Measurements from ENCODE around the gene NLGN3. TPM values are rescaled to one million over a fixed set of nuclear protein-coding genes. Genes with fewer than 3 reads are reported as not detected.

Gene NLGN3
- total and polyA plus RNA-seq, 2 donors, result 0.19 to 1.5 TPM

DNA sequence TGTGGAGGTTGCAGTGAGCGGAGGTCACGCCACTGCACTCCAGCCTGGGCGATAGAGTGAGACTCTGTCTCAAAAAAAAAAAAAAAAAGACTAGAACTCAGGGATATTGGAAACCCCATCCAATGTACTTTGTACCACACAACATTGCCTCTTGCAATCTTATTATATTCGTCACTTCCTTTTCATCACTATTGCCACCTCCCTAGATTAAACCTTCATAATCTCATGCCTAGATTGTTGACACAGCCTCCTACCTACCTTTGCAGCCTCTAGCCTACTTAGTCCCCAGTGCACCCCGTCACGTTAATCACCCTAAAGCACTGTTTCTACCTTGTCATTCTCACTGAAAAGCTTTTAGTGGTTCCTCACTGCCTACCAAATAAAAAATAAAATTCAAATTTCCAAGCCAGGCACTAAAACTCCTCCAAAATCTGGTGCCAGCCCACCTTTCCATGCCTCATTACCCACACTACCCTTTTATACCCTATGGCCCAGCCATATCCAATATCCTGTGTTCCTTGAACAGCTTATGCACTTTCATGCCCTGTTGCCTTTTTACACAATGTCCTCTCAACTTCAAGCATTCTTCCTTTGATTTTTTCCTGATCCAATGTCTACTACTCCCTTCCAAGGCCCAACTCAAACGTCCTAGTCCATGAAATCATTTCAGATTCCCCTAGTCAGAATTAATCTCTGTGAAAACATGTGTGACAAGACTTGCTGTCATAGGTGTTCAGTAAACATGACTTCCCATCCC lies 54.8 kb downstream of the NLGN3 start:
- H3K4me1 ChIP-seq (ENCODE audit: control insufficient read depth in 2 of 2, insufficient read depth in 2 of 2, low read length in 2 of 2), result peaks cover 2 to 3% of the 10 kb centered on the region in 2 donors
- no peaks in the 10 kb centered on the region for H3K27me3 ChIP-seq (ENCODE audit: control insufficient read depth in 2 of 2, insufficient read depth in 1 of 2, low read length in 1 of 2)
- WGBS, result 96% methylated on average over 7 of the region's 7 CpGs
- H3K9me3 ChIP-seq (ENCODE audit: control insufficient read depth in 2 of 2, insufficient read depth in 1 of 2, low read length in 1 of 2), result no peaks in the 10 kb centered on the region
- no peak for DNase-seq (ENCODE audit: low read depth in 6 of 9, low spot score in 9 of 9)
- no peak overlapping the region for H3K27ac ChIP-seq (ENCODE audit: low read depth in 1 of 2, low read length in 1 of 2)
- no peaks in the 10 kb centered on the region for H3K36me3 ChIP-seq (ENCODE audit: control insufficient read depth in 2 of 2, insufficient read depth in 2 of 2, low read length in 1 of 2)
- no peak overlapping the region for H3K4me3 ChIP-seq (ENCODE audit: low read length in 2 of 2)

DNA sequence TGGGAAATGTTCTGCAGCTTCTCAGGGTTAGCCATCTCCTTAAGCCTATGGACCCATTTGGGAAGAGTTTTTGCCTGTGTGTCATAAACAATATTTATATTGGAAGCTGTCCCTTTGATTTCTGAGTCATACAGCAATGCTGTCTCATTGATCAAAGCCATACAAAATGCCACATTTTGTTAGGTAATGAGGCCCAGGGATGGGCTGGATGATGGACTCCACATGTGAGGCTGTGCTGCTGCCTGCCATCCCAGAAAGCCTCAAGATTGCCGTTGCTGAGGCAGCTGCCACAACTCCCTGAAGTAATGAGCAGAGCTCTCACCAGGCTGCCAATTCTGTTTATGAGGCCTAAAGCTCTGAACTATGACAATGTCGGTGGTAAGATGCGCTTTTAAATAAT lies 66.2 kb downstream of the NLGN3 start:
- H3K4me1 ChIP-seq (ENCODE audit: control insufficient read depth in 2 of 2, insufficient read depth in 2 of 2, low read length in 2 of 2), result no peaks in the 10 kb centered on the region
- no peaks in the 10 kb centered on the region for H3K27me3 ChIP-seq (ENCODE audit: control insufficient read depth in 2 of 2, insufficient read depth in 1 of 2, low read length in 1 of 2)
- no peak overlapping the region for H3K4me3 ChIP-seq (ENCODE audit: low read length in 2 of 2)
- H3K36me3 ChIP-seq (ENCODE audit: control insufficient read depth in 2 of 2, insufficient read depth in 2 of 2, low read length in 1 of 2), result no peaks in the 10 kb centered on the region
- 93% methylated on average over 3 of the region's 3 CpGs for WGBS
- no peak overlapping the region for H3K27ac ChIP-seq (ENCODE audit: low read depth in 1 of 2, low read length in 1 of 2)
- no peaks in the 10 kb centered on the region for H3K9me3 ChIP-seq (ENCODE audit: control insufficient read depth in 2 of 2, insufficient read depth in 1 of 2, low read length in 1 of 2)
- DNase-seq (ENCODE audit: low read depth in 6 of 9, low spot score in 9 of 9), result no peak

DNA sequence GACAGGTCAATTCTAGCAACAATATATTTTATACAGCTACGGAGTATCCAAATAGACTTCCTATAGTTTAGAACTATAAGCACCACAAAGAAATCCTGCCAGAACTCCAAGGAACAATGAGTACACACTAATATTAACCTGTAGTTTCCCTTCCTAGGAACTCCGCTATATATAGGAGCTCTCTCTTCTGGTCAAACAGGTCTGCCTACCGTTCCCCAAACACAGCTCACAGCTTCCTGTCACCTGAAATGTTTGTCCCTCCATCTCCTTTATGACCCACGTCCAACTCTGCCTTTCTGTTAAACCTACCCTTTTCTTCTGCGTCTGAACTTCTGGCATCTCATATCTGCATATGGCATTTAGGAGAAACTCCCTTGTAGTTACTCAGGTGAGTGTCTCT lies 67.9 kb downstream of the NLGN3 start:
- Histone ChIP-seq H3K4me3 (ENCODE audit: low read length in 2 of 2) (no peak overlapping the region), H3K27me3 (ENCODE audit: control insufficient read depth in 2 of 2, insufficient read depth in 1 of 2, low read length in 1 of 2) (no peaks in the 10 kb centered on the region), H3K9me3 (ENCODE audit: control insufficient read depth in 2 of 2, insufficient read depth in 1 of 2, low read length in 1 of 2) (no peaks in the 10 kb centered on the region), H3K4me1 (ENCODE audit: control insufficient read depth in 2 of 2, insufficient read depth in 2 of 2, low read length in 2 of 2) (peaks cover 0 to 7% of the 10 kb centered on the region in 2 donors), H3K36me3 (ENCODE audit: control insufficient read depth in 2 of 2, insufficient read depth in 2 of 2, low read length in 1 of 2) (no peaks in the 10 kb centered on the region), H3K27ac (ENCODE audit: low read depth in 1 of 2, low read length in 1 of 2) (no peak overlapping the region)
- DNase-seq (ENCODE audit: low read depth in 6 of 9, low spot score in 9 of 9), result no peak
- 79% methylated on average over 5 of the region's 5 CpGs for WGBS

DNA sequence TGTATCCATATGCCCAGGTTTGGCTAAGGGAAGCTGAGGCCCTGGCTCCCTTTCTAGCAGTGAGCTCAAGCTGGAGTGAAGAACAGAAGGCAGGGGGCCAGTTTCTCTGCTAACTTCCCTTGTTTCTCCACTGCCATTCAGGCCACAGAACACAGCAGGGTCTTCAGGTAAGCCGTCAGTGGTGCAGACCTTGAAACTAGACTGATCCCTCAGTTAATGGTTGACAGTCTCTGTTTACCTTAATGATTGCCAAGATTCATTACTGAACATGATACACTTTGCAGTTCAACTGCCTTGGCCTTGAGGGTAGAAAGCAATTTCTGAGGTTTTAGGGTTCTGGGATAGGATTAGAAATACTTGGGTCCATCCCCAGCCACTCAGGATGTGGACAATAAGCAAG lies 69.5 kb downstream of the NLGN3 start:
- Histone ChIP-seq H3K4me3 (ENCODE audit: low read length in 2 of 2) (no peak overlapping the region), H3K4me1 (ENCODE audit: control insufficient read depth in 2 of 2, insufficient read depth in 2 of 2, low read length in 2 of 2) (peaks cover 0 to 7% of the 10 kb centered on the region in 2 donors), H3K36me3 (ENCODE audit: control insufficient read depth in 2 of 2, insufficient read depth in 2 of 2, low read length in 1 of 2) (no peaks in the 10 kb centered on the region), H3K27me3 (ENCODE audit: control insufficient read depth in 2 of 2, insufficient read depth in 1 of 2, low read length in 1 of 2) (no peaks in the 10 kb centered on the region), H3K27ac (ENCODE audit: low read depth in 1 of 2, low read length in 1 of 2) (no peak overlapping the region), H3K9me3 (ENCODE audit: control insufficient read depth in 2 of 2, insufficient read depth in 1 of 2, low read length in 1 of 2) (no peaks in the 10 kb centered on the region)
- no peak for DNase-seq (ENCODE audit: low read depth in 6 of 9, low spot score in 9 of 9)
- WGBS, result 96% methylated on average over 1 of the region's 1 CpG

DNA sequence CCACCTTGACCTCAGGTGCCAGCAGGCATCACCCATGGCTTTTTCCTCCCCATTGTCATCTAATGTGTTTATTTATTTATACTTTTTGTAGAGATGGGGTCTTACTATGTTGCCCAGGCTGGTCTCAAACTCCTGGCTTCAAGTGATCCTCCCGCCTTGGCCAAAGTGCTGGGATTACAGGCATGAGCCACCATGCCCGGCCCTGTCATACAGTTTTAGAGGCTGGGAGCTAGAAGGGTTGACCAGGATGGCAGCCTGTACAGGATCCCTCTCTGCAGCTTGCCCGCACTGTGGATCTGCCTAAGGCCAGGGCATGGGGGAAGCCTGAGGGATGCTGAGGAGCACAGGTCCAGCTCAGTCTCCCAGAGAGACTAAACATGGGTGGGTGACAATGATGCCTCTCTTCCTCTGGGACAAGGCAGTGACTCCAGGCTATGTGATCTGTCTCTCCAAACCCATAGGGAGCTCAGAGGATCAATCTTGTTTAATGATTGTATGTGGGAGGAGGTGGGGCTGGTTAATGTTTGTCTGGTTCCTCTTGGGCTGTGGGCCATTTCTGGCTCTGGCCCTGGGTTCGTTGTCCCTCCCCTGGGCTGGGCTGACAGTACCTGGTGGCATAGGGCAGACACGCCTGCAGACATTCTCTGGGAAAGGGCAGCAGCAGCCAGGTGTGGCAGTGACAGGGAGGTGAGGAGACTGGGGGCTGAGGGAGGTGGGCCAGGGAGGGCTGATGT lies 70.1 kb downstream of the NLGN3 start:
- DNase-seq (ENCODE audit: low read depth in 6 of 9, low spot score in 9 of 9), result no peak
- H3K4me1 ChIP-seq (ENCODE audit: control insufficient read depth in 2 of 2, insufficient read depth in 2 of 2, low read length in 2 of 2), result peaks cover 0 to 7% of the 10 kb centered on the region in 2 donors
- 97% methylated on average over 5 of the region's 5 CpGs for WGBS
- no peaks in the 10 kb centered on the region for H3K36me3 ChIP-seq (ENCODE audit: control insufficient read depth in 2 of 2, insufficient read depth in 2 of 2, low read length in 1 of 2)
- H3K27me3 ChIP-seq (ENCODE audit: control insufficient read depth in 2 of 2, insufficient read depth in 1 of 2, low read length in 1 of 2), result no peaks in the 10 kb centered on the region
- no peak overlapping the region for H3K27ac ChIP-seq (ENCODE audit: low read depth in 1 of 2, low read length in 1 of 2)
- H3K9me3 ChIP-seq (ENCODE audit: control insufficient read depth in 2 of 2, insufficient read depth in 1 of 2, low read length in 1 of 2), result no peaks in the 10 kb centered on the region
- H3K4me3 ChIP-seq (ENCODE audit: low read length in 2 of 2), result no peak overlapping the region

DNA sequence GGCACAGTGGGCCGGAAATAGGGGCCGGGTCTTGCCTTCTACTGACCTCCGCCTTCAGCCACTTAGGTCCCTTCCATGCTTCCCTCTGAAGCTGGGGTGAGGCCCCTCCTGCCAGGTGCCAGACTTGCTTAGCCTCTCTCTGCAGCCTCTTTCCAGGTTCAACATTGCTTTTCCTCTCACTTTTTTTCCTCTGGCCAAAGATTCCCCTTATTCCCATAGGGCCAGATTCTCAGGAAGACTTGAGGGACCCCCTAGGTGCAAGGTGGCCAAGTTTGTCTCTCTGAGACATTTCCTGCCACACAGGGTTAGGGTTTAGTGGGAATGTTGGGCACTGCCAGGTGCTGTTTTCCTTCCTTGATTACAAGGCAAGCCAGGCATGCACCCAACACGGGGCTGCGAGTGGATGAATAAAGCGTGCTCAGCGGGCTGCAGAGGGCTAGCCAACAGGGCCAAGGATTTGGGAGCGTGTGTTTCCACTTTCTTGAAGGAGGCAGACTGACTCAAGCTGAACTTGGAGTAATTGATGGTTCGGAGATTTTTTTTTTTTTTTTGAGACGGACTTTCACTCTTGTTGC lies 70.8 kb downstream of the NLGN3 start:
- H3K4me1 ChIP-seq (ENCODE audit: control insufficient read depth in 2 of 2, insufficient read depth in 2 of 2, low read length in 2 of 2), result peaks cover 0 to 7% of the 10 kb centered on the region in 2 donors
- no peak overlapping the region for H3K4me3 ChIP-seq (ENCODE audit: low read length in 2 of 2)
- no peaks in the 10 kb centered on the region for H3K36me3 ChIP-seq (ENCODE audit: control insufficient read depth in 2 of 2, insufficient read depth in 2 of 2, low read length in 1 of 2)
- no peaks in the 10 kb centered on the region for H3K27me3 ChIP-seq (ENCODE audit: control insufficient read depth in 2 of 2, insufficient read depth in 1 of 2, low read length in 1 of 2)
- H3K9me3 ChIP-seq (ENCODE audit: control insufficient read depth in 2 of 2, insufficient read depth in 1 of 2, low read length in 1 of 2), result no peaks in the 10 kb centered on the region
- 94% methylated on average over 10 of the region's 10 CpGs for WGBS
- no peak overlapping the region for H3K27ac ChIP-seq (ENCODE audit: low read depth in 1 of 2, low read length in 1 of 2)
- DNase-seq (ENCODE audit: low read depth in 6 of 9, low spot score in 9 of 9), result no peak

DNA sequence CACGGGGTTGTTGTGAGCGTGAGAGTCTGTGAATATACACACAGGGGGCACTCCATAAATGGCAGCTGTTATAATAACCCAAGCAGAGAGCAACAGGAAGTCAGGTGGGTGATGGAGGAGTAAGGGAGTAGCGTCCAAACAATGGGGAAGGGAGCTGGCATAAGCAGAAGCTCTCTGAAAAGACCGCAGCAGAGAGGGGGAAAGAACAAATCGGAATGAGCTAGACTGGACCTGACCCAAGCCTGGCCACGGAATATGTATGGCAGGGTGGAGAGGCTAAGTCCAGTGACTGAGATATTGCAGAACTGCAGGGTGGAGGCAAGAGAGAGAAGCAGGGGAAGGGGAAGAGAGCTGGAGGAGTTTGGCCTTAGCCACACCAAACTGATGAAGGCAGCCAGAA lies 71.8 kb downstream of the NLGN3 start:
- 55% methylated on average over 6 of the region's 6 CpGs for WGBS
- Histone ChIP-seq H3K27me3 (ENCODE audit: control insufficient read depth in 2 of 2, insufficient read depth in 1 of 2, low read length in 1 of 2) (no peaks in the 10 kb centered on the region), H3K27ac (ENCODE audit: low read depth in 1 of 2, low read length in 1 of 2) (no peak overlapping the region), H3K4me1 (ENCODE audit: control insufficient read depth in 2 of 2, insufficient read depth in 2 of 2, low read length in 2 of 2) (peaks cover 0 to 7% of the 10 kb centered on the region in 2 donors), H3K36me3 (ENCODE audit: control insufficient read depth in 2 of 2, insufficient read depth in 2 of 2, low read length in 1 of 2) (no peaks in the 10 kb centered on the region), H3K4me3 (ENCODE audit: low read length in 2 of 2) (no peak overlapping the region), H3K9me3 (ENCODE audit: control insufficient read depth in 2 of 2, insufficient read depth in 1 of 2, low read length in 1 of 2) (no peaks in the 10 kb centered on the region)
- peak in 3 of 9 donors; percentile 3 to 46 (median 18) for DNase-seq (ENCODE audit: low read depth in 6 of 9, low spot score in 9 of 9)

DNA sequence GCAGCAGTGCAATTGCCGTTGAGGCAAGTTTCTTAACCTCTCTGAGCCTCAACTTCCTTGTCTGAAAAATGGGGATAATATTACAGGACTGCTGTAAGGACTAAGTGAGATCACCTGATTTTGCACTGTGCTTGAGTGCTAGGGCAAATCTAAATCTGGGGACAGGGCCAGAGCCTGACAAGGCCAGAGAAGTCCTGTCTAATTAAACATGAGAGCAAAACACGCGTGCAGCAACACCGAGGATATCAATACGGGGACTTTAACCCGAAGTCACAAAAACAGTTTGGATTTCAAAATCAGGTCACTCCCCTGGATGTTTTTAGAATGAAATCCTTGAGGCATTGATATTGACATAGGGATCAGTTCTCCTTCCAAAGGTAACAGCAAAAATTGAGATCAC lies 72.7 kb downstream of the NLGN3 start:
- Histone ChIP-seq H3K36me3 (ENCODE audit: control insufficient read depth in 2 of 2, insufficient read depth in 2 of 2, low read length in 1 of 2) (no peaks in the 10 kb centered on the region), H3K4me3 (ENCODE audit: low read length in 2 of 2) (no peak overlapping the region), H3K27me3 (ENCODE audit: control insufficient read depth in 2 of 2, insufficient read depth in 1 of 2, low read length in 1 of 2) (no peaks in the 10 kb centered on the region), H3K9me3 (ENCODE audit: control insufficient read depth in 2 of 2, insufficient read depth in 1 of 2, low read length in 1 of 2) (no peaks in the 10 kb centered on the region), H3K4me1 (ENCODE audit: control insufficient read depth in 2 of 2, insufficient read depth in 2 of 2, low read length in 2 of 2) (peaks cover 0 to 7% of the 10 kb centered on the region in 2 donors), H3K27ac (ENCODE audit: low read depth in 1 of 2, low read length in 1 of 2) (no peak overlapping the region)
- 96% methylated on average over 6 of the region's 6 CpGs for WGBS
- no peak for DNase-seq (ENCODE audit: low read depth in 6 of 9, low spot score in 9 of 9)

Measured in thymus (tissue), 11 donors.